IMR-90 (cell line): ENCODE data around the gene RFTN1. TPM values are rescaled to one million over a fixed set of nuclear protein-coding genes. Genes with fewer than 3 reads are reported as not detected.

ENCODE experiments used
- ATAC-seq: fragments of 200-7000 bp; cut with Tn5 transposase; 2 replicates; pipeline ENCODE4 v1.9.1; 2020; ENCODE audit warnings: low read depth, mild to moderate bottlenecking, moderate library complexity
- BruUV-seq: library from RNA; stranded (reverse); fragments of 400-500 nt; replicated peaks from 2 replicates; lab custom pipeline; 2021; lab: Mats Ljungman, UMichigan
- CTCF ChIA-PET: fragments of 300-600 bp; formaldehyde crosslinking; extraction: SDS; loops from one replicate; lab custom pipeline; 2021; ENCODE audit warnings: antibody characterized with exemption; lab: Yijun Ruan, JAX
- POLR2A ChIA-PET: fragments of 300-600 bp; sonication (Branson Sonifier 250); formaldehyde crosslinking; loops from one replicate; lab custom pipeline; 2022; ENCODE audit warnings: antibody characterized with exemption; ENCODE audit not compliant: unreplicated experiment; lab: Charles Lee
- DNase-seq: peaks from one replicate; pipeline ENCODE4 v3.0.0; 2013
- H2AFZ ChIP-seq: replicated peaks from 2 replicates; pipeline ENCODE3; 2013; ENCODE audit warnings: low read length, mild to moderate bottlenecking; ENCODE audit not compliant: poor library complexity
- H2AK5ac ChIP-seq: 2 replicates; pipeline ENCODE4 v1.6.1; 2013; ENCODE audit warnings: low read depth, low read length, inconsistent platforms
- H2AK9ac ChIP-seq: replicated peaks from 2 replicates; pipeline ENCODE3; 2013; ENCODE audit warnings: mild to moderate bottlenecking, low read depth, low read length, moderate library complexity; ENCODE audit not compliant: poor library complexity
- H2BK120ac ChIP-seq: 2 replicates; pipeline ENCODE4 v1.6.1; 2013; ENCODE audit warnings: low read depth, low read length, inconsistent platforms
- H2BK15ac ChIP-seq: 3 replicates; pipeline ENCODE4 v1.6.1; 2013; ENCODE audit warnings: low read depth, low read length, inconsistent platforms
- H2BK20ac ChIP-seq: 2 replicates; pipeline ENCODE4 v1.6.1; 2013; ENCODE audit warnings: low read depth, mild to moderate bottlenecking, inconsistent platforms, low read length, moderate library complexity
- H2BK5ac ChIP-seq: 2 replicates; pipeline ENCODE4 v1.6.1; 2013; ENCODE audit warnings: mild to moderate bottlenecking, low read depth, low read length, inconsistent platforms; ENCODE audit not compliant: poor library complexity, severe bottlenecking
- H3K14ac ChIP-seq: replicated peaks from 2 replicates; pipeline ENCODE4 v1.6.1; 2013; ENCODE audit warnings: low read depth, low read length, inconsistent platforms
- H3K18ac ChIP-seq: 2 replicates; pipeline ENCODE4 v1.6.1; 2013; ENCODE audit warnings: low read depth, low read length, control low read depth
- H3K23ac ChIP-seq: 2 replicates; pipeline ENCODE4 v1.6.1; 2013; ENCODE audit warnings: low read depth, low read length, inconsistent platforms
- H3K27ac ChIP-seq: 2 replicates; pipeline ENCODE4 v1.5.1; 2013; ENCODE audit warnings: mild to moderate bottlenecking, control low read depth, low read length; ENCODE audit not compliant: insufficient read depth
- H3K27me3 ChIP-seq: 2 replicates; pipeline ENCODE4 v1.6.1; 2013; ENCODE audit warnings: low read length; ENCODE audit not compliant: control insufficient read depth, insufficient read depth
- H3K36me3 ChIP-seq: 2 replicates; pipeline ENCODE4 v1.6.1; 2013; ENCODE audit warnings: low read length, mixed read lengths; ENCODE audit not compliant: control insufficient read depth, insufficient read depth
- H3K4ac ChIP-seq: 2 replicates; pipeline ENCODE4 v1.6.1; 2013; ENCODE audit warnings: low read depth, low read length, inconsistent platforms
- H3K4me1 ChIP-seq: 2 replicates; pipeline ENCODE4 v1.6.1; 2013; ENCODE audit warnings: low read length, mixed read lengths; ENCODE audit not compliant: control insufficient read depth, insufficient read depth
- H3K4me2 ChIP-seq: 2 replicates; pipeline ENCODE4 v1.6.1; 2013; ENCODE audit warnings: low read depth, mild to moderate bottlenecking, control low read depth, low read length, moderate library complexity
- H3K4me3 ChIP-seq: 2 replicates; pipeline ENCODE4 v1.5.1; 2013; ENCODE audit warnings: low read depth, mild to moderate bottlenecking, control low read depth, low read length, moderate library complexity; ENCODE audit not compliant: insufficient read depth
- H3K56ac ChIP-seq: 2 replicates; pipeline ENCODE4 v1.6.1; 2013; ENCODE audit warnings: low read length, inconsistent platforms; ENCODE audit not compliant: insufficient read depth; ENCODE audit errors: extremely low read depth
- H3K79me1 ChIP-seq, 2 experiments: 2 replicates each; pipeline ENCODE4 v1.6.1; 2013; ENCODE audit warnings: low read length in 2 of 2, inconsistent platforms in 1 of 2, low read depth in 1 of 2
- H3K9ac ChIP-seq: 2 replicates; pipeline ENCODE4 v1.6.1; 2013; ENCODE audit warnings: low read depth, low read length, control low read depth
- H3K9me1 ChIP-seq: 2 replicates; pipeline ENCODE4 v1.6.1; 2013; ENCODE audit warnings: low read length, inconsistent platforms; ENCODE audit not compliant: insufficient read depth
- H3K9me3 ChIP-seq: 2 replicates; pipeline ENCODE4 v1.6.1; 2013; ENCODE audit warnings: low read length; ENCODE audit not compliant: control insufficient read depth, insufficient read depth
- H4K20me1 ChIP-seq: 2 replicates; pipeline ENCODE4 v1.6.1; 2013; ENCODE audit warnings: low read length, inconsistent platforms; ENCODE audit not compliant: insufficient read depth
- H4K5ac ChIP-seq: 2 replicates; pipeline ENCODE4 v1.6.1; 2013; ENCODE audit warnings: mild to moderate bottlenecking, low read depth, low read length, control low read depth
- H4K8ac ChIP-seq, 2 experiments: 2 replicates each; pipeline ENCODE4 v1.6.1; 2013; ENCODE audit warnings: low read depth in 2 of 2, low read length in 2 of 2, control low read depth in 1 of 2, inconsistent platforms in 1 of 2
- H4K91ac ChIP-seq: 2 replicates; pipeline ENCODE4 v1.6.1; 2013; ENCODE audit warnings: low read depth, low read length, inconsistent platforms; ENCODE audit not compliant: insufficient read depth
- BHLHE40 ChIP-seq: fragments of 150-350 bp; IDR thresholded peaks from 2 replicates; pipeline ENCODE4 v1.6.1; 2016; ENCODE audit warnings: mild to moderate bottlenecking, low read depth, low read length
- CHD1 ChIP-seq: IDR thresholded peaks from 2 replicates; pipeline ENCODE4 v1.6.1; 2012; ENCODE audit warnings: low read depth, low read length, improper control_type of control experiment
- ELK1 ChIP-seq: fragments of 150-350 bp; IDR thresholded peaks from 2 replicates; pipeline ENCODE4 v1.6.1; 2016; ENCODE audit warnings: low read depth, mild to moderate bottlenecking, low read length, moderate library complexity, borderline replicate concordance
- FOS ChIP-seq: fragments of 150-350 bp; IDR thresholded peaks from 2 replicates; pipeline ENCODE4 v1.6.1; 2016; ENCODE audit warnings: low read depth, low read length
- MAZ ChIP-seq: IDR thresholded peaks from 2 replicates; pipeline ENCODE4 v1.6.1; 2012; ENCODE audit warnings: low read depth, mild to moderate bottlenecking, low read length, improper control_type of control experiment, moderate library complexity, borderline replicate concordance
- SMC3 ChIP-seq: fragments of 150-350 bp; IDR thresholded peaks from 2 replicates; pipeline ENCODE4 v1.6.1; 2016; ENCODE audit warnings: low read depth, mild to moderate bottlenecking, antibody characterized with exemption, low read length, moderate library complexity
- WGBS, 2 experiments: methylation state at CpG; one replicate each; pipeline versions ENCODE4 v1.1.5 to v1.1.7; 2013; ENCODE audit warnings: missing lambda C conversion rate in 2 of 2; ENCODE audit not compliant: insufficient read length in 1 of 2; ENCODE audit errors: extremely low coverage in 2 of 2; 5-methylcytosine and 5-hydroxymethylcytosine counted together
- dilution Hi-C: fragments of 300-500 bp; cut with HindIII; formaldehyde crosslinking; loops from one replicate; pipeline ENCODE4 v1.14.3; 2018; ENCODE audit warnings: low sequenced_read_pairs; ENCODE audit not compliant: unreplicated experiment
- in situ Hi-C: fragments of 300-500 bp; cut with MboI; formaldehyde crosslinking; loops from 3 replicates; pipeline ENCODE4 v1.14.3; 2019; ENCODE audit warnings: low sequenced_read_pairs, inconsistent platforms, mixed read lengths
- intact Hi-C: fragments of 100-400 bp; cut with micrococcal nuclease; formaldehyde crosslinking; loops from 2 replicates; pipeline ENCODE4 v1.10.0; 2022
- polyA plus RNA-seq, 3 experiments: library from polyadenylated mRNA; depleted of rRNA; stranded (reverse); fragments of >200 nt; gene quantifications; 2 replicates each; pipeline ENCODE4 v1.2.3, GENCODE V29; 2012; ENCODE audit warnings: low replicate concordance in 1 of 3
- total RNA-seq: library from RNA; depleted of rRNA; stranded (reverse); fragments of >200 nt; gene quantifications from 2 replicates; pipeline ENCODE4 v1.2.3, GENCODE V29; 2012

Gene RFTN1
- total and polyA plus RNA-seq, 2 of the 4 experiments (the other 2 are of a cell fraction) = 45.0 to 52.0 TPM

DNA sequence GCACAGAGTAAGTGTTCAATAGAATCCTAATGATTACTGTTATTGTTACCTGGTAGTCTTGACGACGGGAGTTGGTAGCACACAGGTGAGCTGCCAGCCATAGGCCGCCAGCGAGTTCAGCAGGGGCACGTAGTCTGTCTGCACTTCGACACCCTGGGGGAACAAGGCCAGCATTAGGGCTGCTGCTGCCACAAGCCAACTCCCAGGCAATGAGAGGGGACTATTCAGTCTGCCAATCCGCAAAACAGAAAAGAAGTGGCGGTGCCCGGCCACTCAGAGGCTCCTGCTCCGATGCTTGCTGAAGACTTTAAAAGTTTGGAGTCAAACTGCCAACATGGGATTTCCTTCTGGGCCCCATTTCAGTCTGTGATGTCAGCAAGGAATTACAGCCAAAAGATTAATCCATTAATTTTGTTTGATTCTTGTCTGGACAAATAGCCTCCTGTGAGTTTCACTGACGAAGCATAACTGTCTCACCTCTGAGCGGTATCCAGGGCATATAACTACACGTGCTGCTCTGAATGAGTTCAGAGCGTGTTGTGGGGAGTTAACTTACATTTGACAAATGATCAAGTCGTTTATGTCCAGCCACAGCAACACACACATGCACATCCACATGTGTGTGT, 186.7 kb downstream of the RFTN1 start:
- CTCF ChIA-PET = no interaction called here
- WGBS, 2 experiments = 92% methylated on average over 9 of the region's 15 CpGs; no CpG with 5 or more reads in 1 of the 2 experiments
- Histone ChIP-seq H4K5ac (no peak overlapping the region), H3K23ac (no peak overlapping the region), H3K4me3 (no peak overlapping the region), H3K4ac (no peak overlapping the region), H4K8ac (no peak overlapping the region), H3K56ac (no peak overlapping the region), H2AFZ (no peak overlapping the region), H2AK9ac (peak overlapping the region; percentile 15), H3K9me3 (peaks cover 3% of the 10 kb centered on the region; the same call in 1 of the 2 replicates), H3K9me1 (peaks cover 18% of the 10 kb centered on the region), H3K9ac (no peak overlapping the region), H3K79me1 (peaks cover 13 to 47% of the 10 kb centered on the region in 2 experiments), H4K20me1 (no peaks in the 10 kb centered on the region), H3K36me3 (peaks cover 42% of the 10 kb centered on the region), H2BK20ac (no peak overlapping the region), H3K27ac (no peak overlapping the region), H2BK120ac (no peak overlapping the region), H2BK15ac (no peak overlapping the region), H3K18ac (no peak overlapping the region), H3K27me3 (no peaks in the 10 kb centered on the region), H3K4me2 (no peak overlapping the region), H3K14ac (no peak overlapping the region), H3K4me1 (peaks cover 6% of the 10 kb centered on the region), H4K91ac (no peak overlapping the region), H2BK5ac (no peak overlapping the region), H2AK5ac (no peak overlapping the region)
- no peak for ATAC-seq
- in situ Hi-C loops (no loop called here), intact Hi-C loops (no loop called here), dilution Hi-C loops (no loop called here)
- no TSS peak for BruUV-seq
- DNase-seq = no peak
- POLR2A ChIA-PET = no interaction called here
- TF ChIP-seq BHLHE40 (no peak), FOS (no peak), MAZ (no peak), ELK1 (no peak), SMC3 (no peak), CHD1 (no peak)
